BE2C (cell line): Measurements from ENCODE around the gene CD58.

Experiments used
- DNase-seq: peaks from one replicate; pipeline ENCODE4 v3.0.0-alpha.2; 2020
- H3K27me3 ChIP-seq: fragments of 250-450 bp; sonication (Bioruptor Pico); 2 replicates; pipeline ENCODE4 v1.5.1; 2020; ENCODE audit warnings: mild to moderate bottlenecking
- H3K36me3 ChIP-seq: fragments of 250-450 bp; sonication (Bioruptor Pico); 2 replicates; pipeline ENCODE4 v1.5.1; 2020; ENCODE audit warnings: mild to moderate bottlenecking
- H3K4me1 ChIP-seq: fragments of 250-450 bp; sonication (Bioruptor Pico); 2 replicates; pipeline ENCODE4 v1.5.1; 2020
- H3K4me3 ChIP-seq: 2 replicates; pipeline ENCODE4 v1.5.1; 2011; ENCODE audit warnings: low read depth, low read length
- H3K9me3 ChIP-seq: fragments of 250-450 bp; sonication (Bioruptor Pico); 2 replicates; pipeline ENCODE4 v1.5.1; 2020
- CTCF ChIP-seq: IDR thresholded peaks from 2 replicates; pipeline ENCODE4 v1.5.1; 2012; ENCODE audit warnings: mild to moderate bottlenecking, low read depth, low read length

Gene CD58

GRCh38 chr1:116506132-116507004 lies 64.5 kb downstream of the CD58 start:
- Histone ChIP-seq H3K27me3 (no peaks in the 10 kb centered on the region), H3K9me3 (no peaks in the 10 kb centered on the region), H3K36me3 (no peaks in the 10 kb centered on the region), H3K4me3 (no peak overlapping the region), H3K4me1 (no peaks in the 10 kb centered on the region; the same call in 1 of the 2 replicates)
- DNase-seq: no peak
- no peak for TF ChIP-seq CTCF

DNA sequence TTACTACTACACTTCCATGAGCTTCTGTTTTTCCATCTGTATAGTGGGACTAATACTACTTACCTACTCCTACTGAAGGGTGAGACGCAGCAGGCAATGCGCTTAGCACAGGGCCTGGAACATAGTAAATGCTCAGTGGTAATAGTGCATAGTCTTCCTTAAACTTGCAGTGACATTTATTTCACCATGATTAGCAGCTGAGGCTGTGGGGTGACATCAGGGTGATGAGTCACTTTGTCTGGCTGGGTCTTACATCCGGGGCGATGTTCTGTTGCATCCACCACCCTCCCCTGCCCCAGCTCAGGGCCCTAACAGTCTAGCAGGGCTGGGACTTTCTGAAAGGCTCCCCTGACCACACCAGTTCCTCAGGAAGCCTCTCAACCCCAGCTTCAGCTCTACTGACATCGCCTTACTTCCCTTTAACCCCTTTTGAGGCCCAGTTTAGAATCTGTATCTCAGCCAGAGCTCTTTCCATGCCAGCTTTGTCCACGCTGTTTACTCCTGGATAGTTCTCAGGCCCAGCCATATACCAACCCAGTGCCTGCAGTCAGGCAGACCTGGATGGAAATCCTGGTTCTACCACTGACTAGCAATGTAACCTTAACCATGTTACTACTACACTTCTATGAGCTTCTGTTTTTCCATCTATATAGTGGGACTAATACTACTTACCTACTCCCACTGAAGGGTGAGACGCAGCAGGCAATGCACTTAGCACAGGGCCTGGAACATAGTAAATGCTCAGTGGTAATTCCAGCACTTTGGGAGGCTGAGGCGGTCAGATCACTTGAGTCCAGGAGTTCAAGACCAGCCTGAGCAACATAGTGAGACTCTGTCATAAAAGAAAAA lies 66.3 kb downstream of the CD58 start:
- no peak for DNase-seq
- no peak for TF ChIP-seq CTCF
- H3K36me3 ChIP-seq: no peaks in the 10 kb centered on the region
- no peaks in the 10 kb centered on the region for H3K9me3 ChIP-seq
- no peak overlapping the region for H3K4me3 ChIP-seq
- H3K4me1 ChIP-seq: no peaks in the 10 kb centered on the region
- no peaks in the 10 kb centered on the region for H3K27me3 ChIP-seq

GRCh38 chr1:116503546-116504307 lies 67.1 kb downstream of the CD58 start:
- H3K4me1 ChIP-seq: no peaks in the 10 kb centered on the region; the same call in 1 of the 2 replicates
- H3K36me3 ChIP-seq: no peaks in the 10 kb centered on the region

GRCh38 chr1:116502671-116503314 lies 68.0 kb downstream of the CD58 start:
- Histone ChIP-seq H3K27me3 (no peaks in the 10 kb centered on the region), H3K9me3 (no peaks in the 10 kb centered on the region), H3K36me3 (no peaks in the 10 kb centered on the region), H3K4me1 (no peaks in the 10 kb centered on the region; the same call in 1 of the 2 replicates), H3K4me3 (no peak overlapping the region)
- no peak for DNase-seq
- TF ChIP-seq CTCF: no peak

More at GRCh38 chr1:116503546-116504307, 67.1 kb downstream of the CD58 start:
- Histone ChIP-seq H3K9me3 (no peaks in the 10 kb centered on the region), H3K4me3 (no peak overlapping the region), H3K27me3 (no peaks in the 10 kb centered on the region)
- TF ChIP-seq CTCF: no peak
- DNase-seq: no peak

DNA sequence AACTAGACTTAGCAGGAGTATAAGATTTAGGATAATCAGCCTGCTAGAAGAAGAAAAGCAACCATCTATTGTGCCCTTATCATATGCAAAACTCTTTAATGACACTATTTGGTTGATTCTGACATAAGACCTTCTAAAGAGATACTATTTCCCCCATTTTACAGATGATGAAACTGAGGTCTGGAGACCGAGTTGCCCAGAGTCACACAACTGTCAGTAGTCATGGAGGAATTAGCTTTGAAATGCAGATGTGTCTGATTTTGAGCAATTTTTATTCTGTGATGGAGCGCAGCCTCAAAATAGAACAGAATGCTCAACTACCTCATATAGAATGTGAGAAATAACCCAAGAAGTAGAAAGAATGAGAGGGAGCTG lies 69.0 kb downstream of the CD58 start:
- no peaks in the 10 kb centered on the region; the same call in 1 of the 2 replicates for H3K4me1 ChIP-seq
- H3K9me3 ChIP-seq: no peaks in the 10 kb centered on the region
- H3K4me3 ChIP-seq: no peak overlapping the region
- H3K36me3 ChIP-seq: no peaks in the 10 kb centered on the region
- DNase-seq: no peak
- no peaks in the 10 kb centered on the region for H3K27me3 ChIP-seq
- TF ChIP-seq CTCF: no peak
